ENCODE results near the gene MBLAC1.

GRCh38 chr7:100166970-100167911 lies 40.5 kb downstream of the MBLAC1 start:
- TF ChIP-seq CTCF (IDR thresholded peaks at IDR 0.05) (no peak), EP300 (IDR thresholded peaks at IDR 0.05) (no peak), POLR2A (IDR thresholded peaks at IDR 0.05) (no peak)
